SU-DHL-6 (cell line): ENCODE results near the gene CALHM5.

Experiments
- H2AFZ ChIP-seq: fragments of 200-600 bp; sonication (generic); 2 replicates; pipeline ENCODE4 v1.6.1; 2014; ENCODE audit warnings: low read depth, mild to moderate bottlenecking, moderate library complexity, mixed read lengths, antibody characterized with exemption, low read length; ENCODE audit not compliant: severe bottlenecking
- H3F3A ChIP-seq: fragments of 200-600 bp; shearing (Covaris generic); 2 replicates; pipeline ENCODE4 v1.6.0; 2016; ENCODE audit warnings: antibody characterized with exemption, mild to moderate bottlenecking; ENCODE audit not compliant: insufficient read depth
- H3K27ac ChIP-seq: fragments of 200-600 bp; sonication (generic); 2 replicates; pipeline ENCODE4 v1.5.1; 2016; ENCODE audit warnings: low read depth, mild to moderate bottlenecking, low read length, moderate library complexity, mixed read lengths
- H3K27me3 ChIP-seq: fragments of 200-600 bp; sonication (generic), shearing (Covaris generic); 2 replicates; pipeline ENCODE4 v1.6.0; 2014; ENCODE audit warnings: mild to moderate bottlenecking, low read length
- H3K36me3 ChIP-seq: fragments of 200-600 bp; sonication (generic); 2 replicates; pipeline ENCODE4 v1.6.1; 2014; ENCODE audit warnings: mild to moderate bottlenecking, low read length, mixed read lengths
- H3K4me2 ChIP-seq: fragments of 300-600, 200-600 bp; shearing (Covaris generic), sonication (generic); 2 replicates; pipeline ENCODE4 v1.6.0; 2014; ENCODE audit warnings: low read length, low read depth, mild to moderate bottlenecking; ENCODE audit not compliant: poor library complexity, severe bottlenecking
- H3K4me3 ChIP-seq: fragments of 200-600 bp; sonication (generic); 2 replicates; pipeline ENCODE4 v1.5.1; 2014; ENCODE audit warnings: antibody characterized with exemption, low read length, mild to moderate bottlenecking, mixed read lengths; ENCODE audit not compliant: insufficient read depth, poor library complexity, severe bottlenecking
- H3K79me2 ChIP-seq: fragments of 200-600 bp; sonication (generic); 2 replicates; pipeline ENCODE4 v1.6.1; 2014; ENCODE audit warnings: mild to moderate bottlenecking, low read length, moderate library complexity; ENCODE audit not compliant: insufficient read depth
- H3K9ac ChIP-seq: fragments of 200-600 bp; sonication (generic); 2 replicates; pipeline ENCODE4 v1.7.0; 2014; ENCODE audit warnings: mild to moderate bottlenecking, low read length
- H3K9me2 ChIP-seq: fragments of 200-600 bp; sonication (generic); replicated peaks from 2 replicates; pipeline ENCODE4 v1.6.1; 2014; ENCODE audit warnings: low read length; ENCODE audit not compliant: insufficient read depth
- H3K9me3 ChIP-seq: fragments of 200-600 bp; sonication (generic); 2 replicates; pipeline ENCODE4 v1.6.1; 2014; ENCODE audit warnings: low read length, mixed read lengths; ENCODE audit not compliant: insufficient read depth
- H4K20me1 ChIP-seq: fragments of 200-600 bp; sonication (generic); 2 replicates; pipeline ENCODE4 v1.6.1; 2014; ENCODE audit warnings: low read depth, mild to moderate bottlenecking, antibody characterized with exemption, low read length, moderate library complexity, mixed read lengths
- CTCF ChIP-seq: fragments of 200-600 bp; sonication (generic); IDR thresholded peaks from one replicate; pipeline ENCODE4 v1.5.1; 2017; ENCODE audit warnings: antibody characterized with exemption, mild to moderate bottlenecking, low read length, moderate library complexity; ENCODE audit not compliant: insufficient read depth, poor library complexity, severe bottlenecking
- EZH2phosphoT487 ChIP-seq: fragments of 200-600 bp; sonication (generic), shearing (Covaris generic); conservative IDR thresholded peaks from 2 replicates; pipeline ENCODE4 v1.6.1; 2018; ENCODE audit warnings: mild to moderate bottlenecking, antibody characterized with exemption, low read length, moderate library complexity, mixed read lengths

CALHM5 gene

GRCh38 chr6:116522896-116523295 lies 11.5 kb downstream of the CALHM5 start:
- Histone ChIP-seq H3K79me2 (no peaks in the 10 kb centered on the region), H3F3A (no peaks in the 10 kb centered on the region), H3K27ac (no peak overlapping the region), H3K9ac (no peak overlapping the region), H3K9me2 (no peaks in the 10 kb centered on the region), H3K27me3 (no peaks in the 10 kb centered on the region), H2AFZ (no peak overlapping the region), H3K9me3 (no peaks in the 10 kb centered on the region), H3K4me2 (no peak overlapping the region), H4K20me1 (no peaks in the 10 kb centered on the region), H3K36me3 (no peaks in the 10 kb centered on the region), H3K4me3 (no peak overlapping the region)
- TF ChIP-seq EZH2phosphoT487 = no peak
- no peak for TF ChIP-seq CTCF

DNA sequence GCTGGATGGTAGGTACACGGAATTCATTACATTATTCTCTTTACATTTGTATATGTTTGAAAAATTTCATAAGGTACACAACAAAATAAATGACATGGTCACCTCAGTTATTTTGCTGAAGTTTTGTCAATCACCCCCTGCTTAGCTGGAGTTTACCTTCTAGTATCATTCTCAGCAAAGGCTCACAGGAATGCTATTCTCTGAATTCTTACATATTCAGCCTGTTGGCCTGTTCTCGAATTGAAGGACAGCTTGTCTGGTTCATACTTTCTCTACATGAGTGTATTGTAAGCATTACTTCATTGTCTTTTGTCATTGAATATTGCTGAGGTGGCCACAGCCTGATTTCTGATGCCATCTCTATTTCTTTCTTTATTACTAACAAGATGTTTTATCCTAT lies 12.8 kb downstream of the CALHM5 start:
- H3K4me2 ChIP-seq = no peak overlapping the region
- TF ChIP-seq CTCF (no peak), EZH2phosphoT487 (no peak)
- no peak overlapping the region for H2AFZ ChIP-seq

DNA sequence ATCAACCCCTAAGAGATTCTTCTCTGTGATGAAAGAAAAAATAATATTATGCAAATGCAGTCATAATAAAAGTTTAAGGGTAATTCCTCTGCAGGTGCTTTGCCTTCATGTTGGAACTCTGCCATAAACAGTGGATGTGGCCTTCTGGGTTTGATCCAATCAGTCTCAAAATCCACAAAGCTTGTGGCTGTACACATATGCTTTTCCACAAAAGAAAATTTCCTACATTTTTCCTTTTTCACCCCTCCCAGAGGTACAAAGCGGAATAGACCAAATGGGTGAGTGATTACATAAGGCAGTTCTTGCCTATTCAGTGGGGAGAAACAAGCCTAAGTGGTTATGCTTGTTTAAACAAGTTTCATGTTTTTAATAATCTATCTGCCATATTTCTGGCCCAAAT lies 16.7 kb downstream of the CALHM5 start:
- Histone ChIP-seq H4K20me1 (no peaks in the 10 kb centered on the region), H3K27me3 (no peaks in the 10 kb centered on the region), H3K9me3 (no peaks in the 10 kb centered on the region), H3F3A (no peaks in the 10 kb centered on the region), H3K4me2 (no peak overlapping the region), H3K36me3 (no peaks in the 10 kb centered on the region), H3K79me2 (no peaks in the 10 kb centered on the region), H3K9me2 (no peaks in the 10 kb centered on the region), H3K4me3 (no peak overlapping the region), H3K27ac (no peak overlapping the region), H3K9ac (no peak overlapping the region), H2AFZ (no peak overlapping the region)
- TF ChIP-seq CTCF (no peak), EZH2phosphoT487 (no peak)

More for the DNA sequence above, 12.8 kb downstream of the CALHM5 start:
- no peaks in the 10 kb centered on the region for H3K27me3 ChIP-seq
- H3K79me2 ChIP-seq = no peaks in the 10 kb centered on the region
- H3K4me3 ChIP-seq = no peak overlapping the region
- no peak overlapping the region for H3K9ac ChIP-seq
- H3F3A ChIP-seq = no peaks in the 10 kb centered on the region
- no peaks in the 10 kb centered on the region for H4K20me1 ChIP-seq
- H3K36me3 ChIP-seq = no peaks in the 10 kb centered on the region
- no peaks in the 10 kb centered on the region for H3K9me2 ChIP-seq
- H3K27ac ChIP-seq = no peak overlapping the region
- no peaks in the 10 kb centered on the region for H3K9me3 ChIP-seq

DNA sequence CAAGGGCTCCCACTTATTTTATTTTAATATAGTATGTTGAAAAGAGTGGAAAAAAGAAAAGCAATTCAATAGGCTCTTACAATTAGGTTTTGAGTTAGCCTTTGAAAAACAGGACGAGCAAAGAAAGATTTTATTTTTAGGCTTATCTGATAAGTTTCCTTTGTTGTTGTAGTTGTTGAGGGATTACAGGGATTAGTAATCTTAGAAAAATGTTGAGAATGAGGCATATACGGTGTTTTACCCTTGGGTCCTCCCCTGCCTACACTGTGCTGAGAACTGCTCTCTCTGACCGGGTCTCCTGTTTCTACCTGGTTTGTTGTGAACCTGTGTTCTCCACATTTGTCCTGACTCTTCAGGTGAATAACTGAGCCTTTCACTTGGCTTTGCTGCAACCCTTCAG lies 17.3 kb downstream of the CALHM5 start:
- TF ChIP-seq EZH2phosphoT487 (no peak), CTCF (no peak)
- Histone ChIP-seq H3K27me3 (no peaks in the 10 kb centered on the region), H3K27ac (no peak overlapping the region), H3K36me3 (no peaks in the 10 kb centered on the region), H4K20me1 (no peaks in the 10 kb centered on the region), H3K9me2 (no peaks in the 10 kb centered on the region), H2AFZ (no peak overlapping the region), H3K9ac (no peak overlapping the region), H3F3A (no peaks in the 10 kb centered on the region), H3K4me3 (no peak overlapping the region), H3K79me2 (no peaks in the 10 kb centered on the region), H3K9me3 (no peaks in the 10 kb centered on the region), H3K4me2 (no peak overlapping the region)
